NOMO-1 (cell line): Measurements from ENCODE around the gene HTRA3.

Experiments
- DNase-seq, 2 experiments: peaks; one replicate each; lab custom pipeline; 2025; ENCODE audit not compliant: unreplicated experiment in 2 of 2; lab: John Stamatoyannopoulos, UW

Gene HTRA3

DNA sequence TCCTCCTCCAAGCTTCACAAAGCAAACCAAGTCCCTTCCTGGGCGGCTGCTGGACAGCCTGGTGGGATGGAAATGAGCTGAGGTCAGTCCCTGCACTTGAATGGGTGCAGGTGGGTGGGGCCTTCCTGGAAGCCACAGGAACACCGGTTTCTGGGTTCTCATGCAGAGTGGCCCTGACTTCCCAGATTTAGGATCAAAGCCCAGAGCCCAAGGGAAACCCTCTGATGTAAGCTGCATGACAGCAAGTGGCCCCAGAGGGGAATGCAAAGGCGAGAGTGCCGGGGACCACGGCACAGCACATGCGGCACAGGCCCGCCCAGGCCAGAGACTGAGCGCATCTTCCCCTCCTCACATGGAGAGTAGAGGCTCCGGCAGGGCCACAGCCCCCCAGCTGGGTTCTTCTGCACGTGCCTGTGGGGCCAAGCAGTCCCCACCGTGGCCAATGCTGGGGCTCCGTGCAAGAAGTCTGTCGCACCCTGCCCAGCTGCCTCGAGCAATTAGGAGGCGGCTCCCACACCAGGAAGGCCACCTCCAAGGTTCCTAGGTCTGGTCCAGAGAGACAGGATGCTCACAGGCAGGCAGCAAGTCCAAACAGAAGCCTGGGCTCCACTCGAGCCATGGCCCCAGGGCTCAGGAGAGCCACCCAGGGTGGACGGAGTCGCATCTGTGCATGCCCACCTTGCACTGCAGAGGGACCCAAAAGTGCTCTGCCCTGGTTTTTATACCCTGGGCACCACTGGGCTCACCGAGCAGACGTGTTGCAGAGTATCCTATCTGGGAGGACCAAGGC, 83.0 kb downstream of the HTRA3 start:
- DNase-seq, result no peak

DNA sequence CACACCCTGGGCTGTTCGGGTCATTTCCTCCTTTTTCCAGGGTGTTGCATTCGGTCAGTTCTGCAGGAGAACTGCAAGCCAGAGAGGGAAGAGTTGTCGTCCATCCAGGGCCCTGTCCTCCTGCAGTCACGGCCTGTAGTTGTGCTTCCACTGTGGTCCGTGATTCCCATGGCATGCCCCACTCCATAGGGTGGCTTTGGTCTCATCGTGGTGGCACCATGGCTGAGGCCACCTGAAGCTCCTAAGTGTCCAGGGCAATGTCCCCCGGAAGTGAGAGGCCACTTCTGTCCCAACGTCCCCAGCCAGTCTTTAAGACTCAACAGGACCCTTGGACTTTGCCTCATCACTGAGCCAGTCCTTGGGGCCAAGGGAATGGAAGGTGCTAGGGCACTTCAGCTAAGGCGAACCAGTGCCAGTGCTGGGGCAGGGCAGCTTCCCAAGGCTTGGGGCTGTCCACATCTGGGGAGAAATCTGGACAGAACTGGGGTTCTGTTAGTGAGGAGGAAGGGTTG, 83.7 kb downstream of the HTRA3 start:
- no peak for DNase-seq

DNA sequence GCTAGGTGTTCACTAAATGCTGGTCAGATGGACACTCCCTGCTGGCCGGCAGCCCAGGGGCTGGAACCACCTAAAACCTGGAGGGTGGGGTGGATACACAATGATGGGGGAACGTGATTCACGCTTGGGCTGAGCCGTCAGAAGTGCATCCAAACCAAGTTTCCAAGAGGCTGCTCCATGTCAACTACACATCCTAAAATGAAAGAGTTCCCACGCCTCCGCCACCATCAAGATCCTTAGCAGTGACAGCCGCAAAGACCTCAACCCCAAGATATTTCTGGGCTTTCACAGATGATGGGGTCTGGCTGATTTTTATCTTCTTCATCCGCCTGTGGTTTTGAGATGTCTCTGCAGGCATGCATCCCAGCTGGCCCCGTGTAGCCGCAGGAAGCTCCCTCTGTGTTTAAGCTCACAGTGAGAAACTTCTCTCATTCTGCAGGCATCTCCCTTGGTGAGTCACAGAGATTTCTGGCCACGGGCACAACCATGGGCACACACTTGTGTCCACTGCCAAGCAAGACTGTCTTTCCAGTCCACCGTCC, 84.4 kb downstream of the HTRA3 start:
- DNase-seq, result no peak

DNA sequence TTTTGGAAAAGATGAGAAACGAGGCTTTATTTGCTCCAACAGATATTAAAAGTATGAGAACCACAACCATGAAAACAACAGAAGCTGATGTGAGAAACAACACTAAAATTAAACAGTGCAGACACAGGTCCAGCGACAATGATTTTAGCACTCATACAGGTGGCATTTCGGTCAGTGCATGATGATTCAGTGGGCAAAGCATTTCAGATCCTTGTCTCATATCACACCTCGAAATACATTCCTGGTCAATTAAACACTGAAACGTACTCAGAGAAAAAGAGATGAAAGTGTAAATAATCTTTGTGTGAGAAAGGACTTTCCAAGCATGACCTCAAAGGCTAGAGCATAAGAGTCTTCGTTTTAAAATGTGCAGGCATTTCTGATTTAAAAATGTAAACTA, 85.8 kb downstream of the HTRA3 start:
- no peak for DNase-seq

- no peak for DNase-seq
These were observed 86.5 kb downstream of the HTRA3 start for GRCh38 chr4:8355864-8356565.
